ENCODE results near the gene SHISA7.

GRCh38 chr19:55447421-55448174, 4.5 kb upstream of the SHISA7 start:
- TF ChIP-seq CTCF (IDR thresholded peaks at IDR 0.05; ENCODE audit: low read length) (no peak), EZH2 (IDR thresholded peaks at IDR 0.05; ENCODE audit: borderline replicate concordance, low read length) (no peak)

Data from OCI-LY1 (cell line).